ENCODE results near the gene IPMK. TPM values are rescaled to one million over a fixed set of nuclear protein-coding genes. Genes with fewer than 3 reads are reported as not detected.
A peak's percentile ranks its signal among the peaks of the same experiment; 100 is the strongest.

Gene IPMK
- total and polyA plus RNA-seq, 9 of the 15 experiments (the other 6 are each of a cell fraction or from before 2014, with no cell fraction given): 0.98 to 4.4 (median 2.7) TPM

GRCh38 chr10:58268946-58269781 is 1.5 kb upstream of the IPMK start, which contains the start of gene CISD1:
CISD1 (plus strand) TSS chr10:58269162; CDS start chr10:58269274, 112 bp downstream.
- Histone ChIP-seq H3K9ac (ENCODE audit: insufficient read depth in 1 of 2, low read depth in 2 of 2, low read length in 2 of 2) (peak within 1 kb of the TSS; percentile 83 to 96), H3K4me2 (ENCODE audit: insufficient read depth, low read length) (peak within 1 kb of the TSS; percentile 95), H3K27ac (ENCODE audit: extremely low read depth, low read depth, low read length) (peak within 1 kb of the TSS; percentile 86), H3K9me3 (replicated peaks; ENCODE audit: control insufficient read depth, insufficient read depth, low read depth, low read length) (no peaks in the 10 kb centered on the region), H3K4me1 (replicated peaks in 1 of 2; ENCODE audit: control insufficient read depth in 2 of 2, insufficient read depth in 2 of 2, low read length in 2 of 2) (peaks cover 2 to 21% of the 10 kb centered on the region in 2 experiments; a peak in 3 of 5 replicates), H3K4me3 (peak within 1 kb of the TSS; percentile 71), H3K27me3 (ENCODE audit: control insufficient read depth in 2 of 2, insufficient read depth in 2 of 2, low read length in 2 of 2) (no peaks in the 10 kb centered on the region), H4K20me1 (replicated peaks; ENCODE audit: control insufficient read depth, insufficient read depth, low read length) (no peaks in the 10 kb centered on the region), H3K9me1 (ENCODE audit: control insufficient read depth, insufficient read depth, low read length) (no peaks in the 10 kb centered on the region), H3K79me2 (ENCODE audit: control insufficient read depth, insufficient read depth, low read length) (peaks cover 81% of the 10 kb centered on the region), H2AFZ (ENCODE audit: low read depth, low read length) (peak within 1 kb of the TSS; percentile 98), H3K36me3 (ENCODE audit: control insufficient read depth, insufficient read depth, low read length) (peaks cover 12% of the 10 kb centered on the region; the same call in 2 of the 3 replicates)
- ATAC-seq: peak; percentile 81
- BruUV-seq (replicated peaks): no TSS peak
- WGBS (ENCODE audit: insufficient coverage, low coverage, missing lambda C conversion rate): under 1% methylated on average over 58 of the region's 66 CpGs
- peak; percentile 96 for FAIRE-seq
- in situ Hi-C loops (cut with MboI): no loop called here
- intact Hi-C loops (cut with micrococcal nuclease): loop anchor here (5.0 kb wide), 2 partner anchors 92 to 1907 kb away; partner anchors contain the start of gene ZWINT
- DNase-seq (ENCODE audit: extremely low read depth in 1 of 4, low spot score in 3 of 4): peak; percentile 98 to 99 (median 99)
- POLR2A ChIA-PET: interaction anchor here (0.6 to 1.2 kb wide), 4 partner anchors 8 to 75 kb away, joined by 3 to 4 read pairs (median 4); partner anchors contain the start of gene UBE2D1
- CTCF ChIA-PET (ENCODE audit: low intra/inter-chr PET ratio): no interaction called here
- TF ChIP-seq ZNF77 (CRISPR knock-in tag; IDR thresholded peaks at IDR 0.05): no peak
- 0 out of 2 replicates have a peak, but pooled peaks have one; percentile 15 for TF ChIP-seq E2F1 (CRISPR knock-in tag; IDR thresholded peaks at IDR 0.05)
- TF ChIP-seq HNRNPL (IDR thresholded peaks at IDR 0.05; ENCODE audit: low read depth, low read length): no peak
- TF ChIP-seq SNAPC5 (CRISPR knock-in tag; IDR thresholded peaks at IDR 0.05): no peak
- TF ChIP-seq CHAMP1 (IDR thresholded peaks at IDR 0.05): no peak
- TF ChIP-seq TAF15 (IDR thresholded peaks at IDR 0.05; ENCODE audit: low read depth, low read length): no peak
- TF ChIP-seq ZNF311 (CRISPR knock-in tag; IDR thresholded peaks at IDR 0.05): no peak
- TF ChIP-seq E2F3 (CRISPR knock-in tag; IDR thresholded peaks at IDR 0.05): peak; percentile 19; the same call in 1 of the 2 replicates
- no peak for TF ChIP-seq ATF4 (CRISPR knock-in tag; IDR thresholded peaks at IDR 0.05)
- peak in 1 of 2 experiments; percentile 13; a peak in 2 of 4 replicates for TF ChIP-seq TBL1XR1 (IDR thresholded peaks at IDR 0.05; ENCODE audit: low read length in 2 of 2)
- no peak for TF ChIP-seq ARID3B (CRISPR knock-in tag; IDR thresholded peaks at IDR 0.05; ENCODE audit: borderline replicate concordance)
- peak; percentile 68 for TF ChIP-seq CREM (IDR thresholded peaks at IDR 0.05; ENCODE audit: low read depth)
- TF ChIP-seq ZNF699 (CRISPR knock-in tag; IDR thresholded peaks at IDR 0.05; ENCODE audit: insufficient replicate concordance): no peak
- no peak for TF ChIP-seq ZNF184 (CRISPR knock-in tag; IDR thresholded peaks at IDR 0.05)
